ENCODE data around the gene DUSP22. TPM values are rescaled to one million over a fixed set of nuclear protein-coding genes. Genes with fewer than 3 reads are reported as not detected.
"Not testable (repeated sequence)": the region's sequence is repeated elsewhere in the genome, so short reads cannot be mapped to it uniquely, and the experiment has no call there.

DUSP22 gene
- total RNA-seq (10 to 100 TPM; 29.7 to 42.3 TPM), polyA plus RNA-seq (ENCODE audit: insufficient read length in 2 of 2) (10 to 100 TPM; 28.2 to 29.7 TPM)
- long read RNA-seq, donor 1, transcript DUSP22-202 (7 exons, 3,098 nt): major isoform, 12 of 21 reads
- long read RNA-seq, donor 1, transcript DUSP22-208 (6 exons, 1,166 nt): minor isoform, 5 of 21 reads
- long read RNA-seq, donor 1, partial matches to known transcripts: 0 of 21 reads
- long read RNA-seq, donor 1, other reads (novel, unspliced or antisense): 0 of 21 reads
- long read RNA-seq, donor 2, partial matches to known transcripts: 0 of 2 reads
- long read RNA-seq, donor 2, other reads (novel, unspliced or antisense): 0 of 2 reads
- long read RNA-seq, donor 3, partial matches to known transcripts: 5 of 10 reads
- long read RNA-seq, donor 3, other reads (novel, unspliced or antisense): 0 of 10 reads
- long read RNA-seq, donor 4, transcript DUSP22-201 (8 exons, 1,485 nt): major isoform, 5 of 22 reads
- long read RNA-seq, donor 4, transcript DUSP22-208 (6 exons, 1,166 nt): major isoform, 5 of 22 reads
- long read RNA-seq, donor 4, partial matches to known transcripts: 5 of 22 reads
- long read RNA-seq, donor 4, other reads (novel, unspliced or antisense): 0 of 22 reads

GRCh38 chr6:291697-292505, at the start of gene DUSP22:
Gene DUSP22 (plus strand): TSS chr6:292487. CDS start chr6:292540, 53 bp downstream.
- H3K4me1 ChIP-seq (ENCODE audit: control insufficient read depth, insufficient read depth, low read length): peaks cover 17% of the 10 kb centered on the region
- H3K4me3 ChIP-seq (ENCODE audit: low read depth, low read length): peak within 1 kb of the TSS; percentile 62
- H3K27ac ChIP-seq (ENCODE audit: low read depth, low read length): peak within 1 kb of the TSS; percentile 84
- H3K27me3 ChIP-seq (ENCODE audit: control insufficient read depth, insufficient read depth, low read length): no peaks in the 10 kb centered on the region
- DNase-seq (ENCODE audit: low read depth in 4 of 6, low spot score in 6 of 6): peak in 5 of 6 donors; percentile 57 to 94 (median 76)
- no peaks in the 10 kb centered on the region for H3K36me3 ChIP-seq (ENCODE audit: control insufficient read depth, insufficient read depth, low read length)
- H3K9me3 ChIP-seq (ENCODE audit: control insufficient read depth, insufficient read depth, low read length): no peaks in the 10 kb centered on the region
- 23% methylated on average over 85 of the region's 85 CpGs for WGBS (ENCODE audit: insufficient coverage)

- no peaks in the 10 kb centered on the region for H3K27me3 ChIP-seq (ENCODE audit: control insufficient read depth, insufficient read depth, low read length)
- 81% methylated on average over 7 of the region's 8 CpGs for WGBS (ENCODE audit: insufficient coverage)
- no peak overlapping the region for H3K4me3 ChIP-seq (ENCODE audit: low read depth, low read length)
- H3K36me3 ChIP-seq (ENCODE audit: control insufficient read depth, insufficient read depth, low read length): no peaks in the 10 kb centered on the region
- no peak for DNase-seq (ENCODE audit: low read depth in 4 of 6, low spot score in 6 of 6)
- H3K27ac ChIP-seq (ENCODE audit: low read depth, low read length): no peak overlapping the region
- no peaks in the 10 kb centered on the region for H3K4me1 ChIP-seq (ENCODE audit: control insufficient read depth, insufficient read depth, low read length)
- H3K9me3 ChIP-seq (ENCODE audit: control insufficient read depth, insufficient read depth, low read length): no peaks in the 10 kb centered on the region
These were observed 45.9 kb upstream of the DUSP22 start for GRCh38 chr6:246352-246751.

GRCh38 chr6:247351-247750, 44.9 kb upstream of the DUSP22 start:
- no peaks in the 10 kb centered on the region for H3K4me1 ChIP-seq (ENCODE audit: control insufficient read depth, insufficient read depth, low read length)
- H3K27ac ChIP-seq (ENCODE audit: low read depth, low read length): no peak overlapping the region
- H3K36me3 ChIP-seq (ENCODE audit: control insufficient read depth, insufficient read depth, low read length): no peaks in the 10 kb centered on the region
- no peak for DNase-seq (ENCODE audit: low read depth in 4 of 6, low spot score in 6 of 6)
- H3K4me3 ChIP-seq (ENCODE audit: low read depth, low read length): no peak overlapping the region
- no peaks in the 10 kb centered on the region for H3K27me3 ChIP-seq (ENCODE audit: control insufficient read depth, insufficient read depth, low read length)
- 100% methylated on average over 3 of the region's 5 CpGs for WGBS (ENCODE audit: insufficient coverage)
- no peaks in the 10 kb centered on the region for H3K9me3 ChIP-seq (ENCODE audit: control insufficient read depth, insufficient read depth, low read length)

- H3K9me3 ChIP-seq (ENCODE audit: control insufficient read depth, insufficient read depth, low read length); H3K27ac ChIP-seq (ENCODE audit: low read depth, low read length); H3K27me3 ChIP-seq (ENCODE audit: control insufficient read depth, insufficient read depth, low read length); H3K36me3 ChIP-seq (ENCODE audit: control insufficient read depth, insufficient read depth, low read length); H3K4me3 ChIP-seq (ENCODE audit: low read depth, low read length); H3K4me1 ChIP-seq (ENCODE audit: control insufficient read depth, insufficient read depth, low read length); DNase-seq (ENCODE audit: low read depth in 4 of 6, low spot score in 6 of 6): not testable (repeated sequence)
- no CpG with 5 or more reads among the region's 6 CpGs for WGBS (ENCODE audit: insufficient coverage)
These were observed 44.2 kb upstream of the DUSP22 start for GRCh38 chr6:248046-248445.

GRCh38 chr6:250676-251075, 41.6 kb upstream of the DUSP22 start:
- Histone ChIP-seq H3K27ac (ENCODE audit: low read depth, low read length) (no peak overlapping the region), H3K4me1 (ENCODE audit: control insufficient read depth, insufficient read depth, low read length) (no peaks in the 10 kb centered on the region), H3K36me3 (ENCODE audit: control insufficient read depth, insufficient read depth, low read length) (no peaks in the 10 kb centered on the region), H3K4me3 (ENCODE audit: low read depth, low read length) (no peak overlapping the region), H3K9me3 (ENCODE audit: control insufficient read depth, insufficient read depth, low read length) (no peaks in the 10 kb centered on the region), H3K27me3 (ENCODE audit: control insufficient read depth, insufficient read depth, low read length) (no peaks in the 10 kb centered on the region)
- DNase-seq (ENCODE audit: low read depth in 4 of 6, low spot score in 6 of 6): no peak

GRCh38 chr6:251920-252319, 40.4 kb upstream of the DUSP22 start:
- H3K27me3 ChIP-seq (ENCODE audit: control insufficient read depth, insufficient read depth, low read length): no peaks in the 10 kb centered on the region
- no CpG with 5 or more reads among the region's 2 CpGs for WGBS (ENCODE audit: insufficient coverage)
- no peak overlapping the region for H3K27ac ChIP-seq (ENCODE audit: low read depth, low read length)
- H3K36me3 ChIP-seq (ENCODE audit: control insufficient read depth, insufficient read depth, low read length): no peaks in the 10 kb centered on the region
- H3K4me3 ChIP-seq (ENCODE audit: low read depth, low read length): no peak overlapping the region
- DNase-seq (ENCODE audit: low read depth in 4 of 6, low spot score in 6 of 6): no peak
- no peaks in the 10 kb centered on the region for H3K4me1 ChIP-seq (ENCODE audit: control insufficient read depth, insufficient read depth, low read length)
- no peaks in the 10 kb centered on the region for H3K9me3 ChIP-seq (ENCODE audit: control insufficient read depth, insufficient read depth, low read length)

GRCh38 chr6:252775-253535, 39.3 kb upstream of the DUSP22 start:
- H3K36me3 ChIP-seq (ENCODE audit: control insufficient read depth, insufficient read depth, low read length): no peaks in the 10 kb centered on the region
- H3K4me3 ChIP-seq (ENCODE audit: low read depth, low read length): no peak overlapping the region
- peak in 1 of 6 donors; percentile 5 for DNase-seq (ENCODE audit: low read depth in 4 of 6, low spot score in 6 of 6)
- no peaks in the 10 kb centered on the region for H3K27me3 ChIP-seq (ENCODE audit: control insufficient read depth, insufficient read depth, low read length)
- no peaks in the 10 kb centered on the region for H3K4me1 ChIP-seq (ENCODE audit: control insufficient read depth, insufficient read depth, low read length)
- 100% methylated on average over 2 of the region's 8 CpGs for WGBS (ENCODE audit: insufficient coverage)
- H3K9me3 ChIP-seq (ENCODE audit: control insufficient read depth, insufficient read depth, low read length): no peaks in the 10 kb centered on the region
- no peak overlapping the region for H3K27ac ChIP-seq (ENCODE audit: low read depth, low read length)

- H3K27ac ChIP-seq (ENCODE audit: low read depth, low read length): no peak overlapping the region
- H3K4me1 ChIP-seq (ENCODE audit: control insufficient read depth, insufficient read depth, low read length): no peaks in the 10 kb centered on the region
- H3K36me3 ChIP-seq (ENCODE audit: control insufficient read depth, insufficient read depth, low read length): no peaks in the 10 kb centered on the region
- WGBS (ENCODE audit: insufficient coverage): 83% methylated on average over 8 of the region's 8 CpGs
- H3K9me3 ChIP-seq (ENCODE audit: control insufficient read depth, insufficient read depth, low read length): no peaks in the 10 kb centered on the region
- no peaks in the 10 kb centered on the region for H3K27me3 ChIP-seq (ENCODE audit: control insufficient read depth, insufficient read depth, low read length)
- DNase-seq (ENCODE audit: low read depth in 4 of 6, low spot score in 6 of 6): no peak
- H3K4me3 ChIP-seq (ENCODE audit: low read depth, low read length): no peak overlapping the region
These were observed 38.3 kb upstream of the DUSP22 start for GRCh38 chr6:254016-254415.

- WGBS (ENCODE audit: insufficient coverage): 87% methylated on average over 6 of the region's 9 CpGs
- H3K27ac ChIP-seq (ENCODE audit: low read depth, low read length): no peak overlapping the region
These were observed 37.1 kb upstream of the DUSP22 start for GRCh38 chr6:255041-255750.

More at GRCh38 chr6:255041-255750, 37.1 kb upstream of the DUSP22 start:
- Histone ChIP-seq H3K4me3 (ENCODE audit: low read depth, low read length) (no peak overlapping the region), H3K36me3 (ENCODE audit: control insufficient read depth, insufficient read depth, low read length) (no peaks in the 10 kb centered on the region), H3K9me3 (ENCODE audit: control insufficient read depth, insufficient read depth, low read length) (no peaks in the 10 kb centered on the region), H3K27me3 (ENCODE audit: control insufficient read depth, insufficient read depth, low read length) (no peaks in the 10 kb centered on the region), H3K4me1 (ENCODE audit: control insufficient read depth, insufficient read depth, low read length) (no peaks in the 10 kb centered on the region)
- no peak for DNase-seq (ENCODE audit: low read depth in 4 of 6, low spot score in 6 of 6)
